ENCODE measurements around the gene MACROH2A2.

MACROH2A2 gene

GRCh38 chr10:70048030-70048723 is 4.5 kb upstream of the MACROH2A2 start:
- H3K27me3 ChIP-seq (ENCODE audit: control insufficient read depth in 2 of 2, insufficient read depth in 2 of 2, low read length in 2 of 2): peaks cover 5 to 8% of the 10 kb centered on the region in 2 donors
- H3K36me3 ChIP-seq (ENCODE audit: control insufficient read depth in 2 of 2, insufficient read depth in 2 of 2, low read length in 2 of 2): no peaks in the 10 kb centered on the region

GRCh38 chr10:70051848-70052247 is 798 bp upstream of the MACROH2A2 start:
- H3K9ac ChIP-seq (ENCODE audit: low read depth in 1 of 2, low read length in 2 of 2): no peak overlapping the region
- no peaks in the 10 kb centered on the region for H3K9me3 ChIP-seq (ENCODE audit: control insufficient read depth in 2 of 2, low read length in 2 of 2)
- peaks cover 5 to 8% of the 10 kb centered on the region in 2 donors for H3K27me3 ChIP-seq (ENCODE audit: control insufficient read depth in 2 of 2, insufficient read depth in 2 of 2, low read length in 2 of 2)
- no peaks in the 10 kb centered on the region for H3K36me3 ChIP-seq (ENCODE audit: control insufficient read depth in 2 of 2, insufficient read depth in 2 of 2, low read length in 2 of 2)
- peaks cover 2 to 7% of the 10 kb centered on the region in 2 donors for H3K4me1 ChIP-seq (ENCODE audit: control insufficient read depth in 2 of 2, insufficient read depth in 2 of 2, low read length in 2 of 2)
- H3K27ac ChIP-seq (ENCODE audit: low read depth in 2 of 2, low read length in 2 of 2): no peak overlapping the region
- H3K4me3 ChIP-seq (ENCODE audit: low read length in 2 of 2): peak overlapping the region in 1 of 2 donors; percentile 73

More at GRCh38 chr10:70048030-70048723, 4.5 kb upstream of the MACROH2A2 start:
- Histone ChIP-seq H3K4me3 (ENCODE audit: low read length in 2 of 2) (no peak overlapping the region), H3K9ac (ENCODE audit: low read depth in 1 of 2, low read length in 2 of 2) (no peak overlapping the region), H3K27ac (ENCODE audit: low read depth in 2 of 2, low read length in 2 of 2) (no peak overlapping the region), H3K9me3 (ENCODE audit: control insufficient read depth in 2 of 2, low read length in 2 of 2) (no peaks in the 10 kb centered on the region), H3K4me1 (ENCODE audit: control insufficient read depth in 2 of 2, insufficient read depth in 2 of 2, low read length in 2 of 2) (peaks cover 2 to 3% of the 10 kb centered on the region in 2 donors)

GRCh38 chr10:70053218-70053840 is 683 bp downstream of the MACROH2A2 start:
- Histone ChIP-seq H3K27ac (ENCODE audit: low read depth in 2 of 2, low read length in 2 of 2) (no peak overlapping the region), H3K9ac (ENCODE audit: low read depth in 1 of 2, low read length in 2 of 2) (peak overlapping the region; percentile 47 to 65), H3K27me3 (ENCODE audit: control insufficient read depth in 2 of 2, insufficient read depth in 2 of 2, low read length in 2 of 2) (peaks cover 5 to 8% of the 10 kb centered on the region in 2 donors)

GRCh38 chr10:70053841-70054288 is 1.2 kb downstream of the MACROH2A2 start:
- no peaks in the 10 kb centered on the region for H3K36me3 ChIP-seq (ENCODE audit: control insufficient read depth in 2 of 2, insufficient read depth in 2 of 2, low read length in 2 of 2)
- H3K4me3 ChIP-seq (ENCODE audit: low read length in 2 of 2): peak overlapping the region; percentile 57 to 67
- H3K9me3 ChIP-seq (ENCODE audit: control insufficient read depth in 2 of 2, low read length in 2 of 2): no peaks in the 10 kb centered on the region
- peaks cover 2 to 7% of the 10 kb centered on the region in 2 donors for H3K4me1 ChIP-seq (ENCODE audit: control insufficient read depth in 2 of 2, insufficient read depth in 2 of 2, low read length in 2 of 2)
- H3K27ac ChIP-seq (ENCODE audit: low read depth in 2 of 2, low read length in 2 of 2): no peak overlapping the region
- H3K9ac ChIP-seq (ENCODE audit: low read depth in 1 of 2, low read length in 2 of 2): peak overlapping the region in 1 of 2 donors; percentile 65
- H3K27me3 ChIP-seq (ENCODE audit: control insufficient read depth in 2 of 2, insufficient read depth in 2 of 2, low read length in 2 of 2): peaks cover 5 to 8% of the 10 kb centered on the region in 2 donors

More at GRCh38 chr10:70053218-70053840, 683 bp downstream of the MACROH2A2 start:
- H3K4me3 ChIP-seq (ENCODE audit: low read length in 2 of 2): peak overlapping the region; percentile 67 to 73
- H3K9me3 ChIP-seq (ENCODE audit: control insufficient read depth in 2 of 2, low read length in 2 of 2): no peaks in the 10 kb centered on the region
- H3K4me1 ChIP-seq (ENCODE audit: control insufficient read depth in 2 of 2, insufficient read depth in 2 of 2, low read length in 2 of 2): peaks cover 2 to 7% of the 10 kb centered on the region in 2 donors
- H3K36me3 ChIP-seq (ENCODE audit: control insufficient read depth in 2 of 2, insufficient read depth in 2 of 2, low read length in 2 of 2): no peaks in the 10 kb centered on the region

GRCh38 chr10:70054902-70055301 is 2.3 kb downstream of the MACROH2A2 start:
- H3K36me3 ChIP-seq (ENCODE audit: control insufficient read depth in 2 of 2, insufficient read depth in 2 of 2, low read length in 2 of 2): no peaks in the 10 kb centered on the region
- H3K4me3 ChIP-seq (ENCODE audit: low read length in 2 of 2): no peak overlapping the region
- peaks cover 2 to 7% of the 10 kb centered on the region in 2 donors for H3K4me1 ChIP-seq (ENCODE audit: control insufficient read depth in 2 of 2, insufficient read depth in 2 of 2, low read length in 2 of 2)
- H3K27ac ChIP-seq (ENCODE audit: low read depth in 2 of 2, low read length in 2 of 2): no peak overlapping the region
- H3K27me3 ChIP-seq (ENCODE audit: control insufficient read depth in 2 of 2, insufficient read depth in 2 of 2, low read length in 2 of 2): peaks cover 5 to 8% of the 10 kb centered on the region in 2 donors
- no peak overlapping the region for H3K9ac ChIP-seq (ENCODE audit: low read depth in 1 of 2, low read length in 2 of 2)
- H3K9me3 ChIP-seq (ENCODE audit: control insufficient read depth in 2 of 2, low read length in 2 of 2): no peaks in the 10 kb centered on the region

- Histone ChIP-seq H3K4me3 (ENCODE audit: low read length in 2 of 2) (no peak overlapping the region), H3K27ac (ENCODE audit: low read depth in 2 of 2, low read length in 2 of 2) (no peak overlapping the region), H3K36me3 (ENCODE audit: control insufficient read depth in 2 of 2, insufficient read depth in 2 of 2, low read length in 2 of 2) (no peaks in the 10 kb centered on the region), H3K4me1 (ENCODE audit: control insufficient read depth in 2 of 2, insufficient read depth in 2 of 2, low read length in 2 of 2) (peaks cover 2 to 7% of the 10 kb centered on the region in 2 donors), H3K9me3 (ENCODE audit: control insufficient read depth in 2 of 2, low read length in 2 of 2) (no peaks in the 10 kb centered on the region), H3K27me3 (ENCODE audit: control insufficient read depth in 2 of 2, insufficient read depth in 2 of 2, low read length in 2 of 2) (peaks cover 5 to 7% of the 10 kb centered on the region in 2 donors), H3K9ac (ENCODE audit: low read depth in 1 of 2, low read length in 2 of 2) (no peak overlapping the region)
Measured at GRCh38 chr10:70055550-70055949, 2.9 kb downstream of the MACROH2A2 start.

GRCh38 chr10:70057306-70057705 is 4.7 kb downstream of the MACROH2A2 start:
- no peak overlapping the region for H3K9ac ChIP-seq (ENCODE audit: low read depth in 1 of 2, low read length in 2 of 2)
- no peaks in the 10 kb centered on the region for H3K27me3 ChIP-seq (ENCODE audit: control insufficient read depth in 2 of 2, insufficient read depth in 2 of 2, low read length in 2 of 2)
- H3K4me3 ChIP-seq (ENCODE audit: low read length in 2 of 2): no peak overlapping the region
- H3K4me1 ChIP-seq (ENCODE audit: control insufficient read depth in 2 of 2, insufficient read depth in 2 of 2, low read length in 2 of 2): peaks cover under 1 to 6% of the 10 kb centered on the region in 2 donors
- no peaks in the 10 kb centered on the region for H3K36me3 ChIP-seq (ENCODE audit: control insufficient read depth in 2 of 2, insufficient read depth in 2 of 2, low read length in 2 of 2)
- no peak overlapping the region for H3K27ac ChIP-seq (ENCODE audit: low read depth in 2 of 2, low read length in 2 of 2)
- H3K9me3 ChIP-seq (ENCODE audit: control insufficient read depth in 2 of 2, low read length in 2 of 2): no peaks in the 10 kb centered on the region

- no peak overlapping the region for H3K4me3 ChIP-seq (ENCODE audit: low read length in 2 of 2)
- H3K27ac ChIP-seq (ENCODE audit: low read depth in 2 of 2, low read length in 2 of 2): no peak overlapping the region
- no peaks in the 10 kb centered on the region for H3K27me3 ChIP-seq (ENCODE audit: control insufficient read depth in 2 of 2, insufficient read depth in 2 of 2, low read length in 2 of 2)
- H3K9ac ChIP-seq (ENCODE audit: low read depth in 1 of 2, low read length in 2 of 2): no peak overlapping the region
- H3K9me3 ChIP-seq (ENCODE audit: control insufficient read depth in 2 of 2, low read length in 2 of 2): no peaks in the 10 kb centered on the region
- H3K36me3 ChIP-seq (ENCODE audit: control insufficient read depth in 2 of 2, insufficient read depth in 2 of 2, low read length in 2 of 2): no peaks in the 10 kb centered on the region
- no peaks in the 10 kb centered on the region for H3K4me1 ChIP-seq (ENCODE audit: control insufficient read depth in 2 of 2, insufficient read depth in 2 of 2, low read length in 2 of 2)
Measured at GRCh38 chr10:70060389-70060788, 7.7 kb downstream of the MACROH2A2 start.

- Histone ChIP-seq H3K9me3 (ENCODE audit: control insufficient read depth in 2 of 2, low read length in 2 of 2) (no peaks in the 10 kb centered on the region), H3K27ac (ENCODE audit: low read depth in 2 of 2, low read length in 2 of 2) (no peak overlapping the region), H3K36me3 (ENCODE audit: control insufficient read depth in 2 of 2, insufficient read depth in 2 of 2, low read length in 2 of 2) (peaks cover 0 to 3% of the 10 kb centered on the region in 2 donors), H3K9ac (ENCODE audit: low read depth in 1 of 2, low read length in 2 of 2) (no peak overlapping the region), H3K4me3 (ENCODE audit: low read length in 2 of 2) (no peak overlapping the region), H3K4me1 (ENCODE audit: control insufficient read depth in 2 of 2, insufficient read depth in 2 of 2, low read length in 2 of 2) (no peaks in the 10 kb centered on the region), H3K27me3 (ENCODE audit: control insufficient read depth in 2 of 2, insufficient read depth in 2 of 2, low read length in 2 of 2) (no peaks in the 10 kb centered on the region)
Measured at GRCh38 chr10:70063418-70064098, 10.9 kb downstream of the MACROH2A2 start.

GRCh38 chr10:70064486-70064885 is 11.8 kb downstream of the MACROH2A2 start:
- no peak overlapping the region for H3K9ac ChIP-seq (ENCODE audit: low read depth in 1 of 2, low read length in 2 of 2)
- H3K4me1 ChIP-seq (ENCODE audit: control insufficient read depth in 2 of 2, insufficient read depth in 2 of 2, low read length in 2 of 2): peaks cover 0 to 2% of the 10 kb centered on the region in 2 donors
- no peak overlapping the region for H3K27ac ChIP-seq (ENCODE audit: low read depth in 2 of 2, low read length in 2 of 2)
- H3K36me3 ChIP-seq (ENCODE audit: control insufficient read depth in 2 of 2, insufficient read depth in 2 of 2, low read length in 2 of 2): peaks cover 0 to 3% of the 10 kb centered on the region in 2 donors
- H3K4me3 ChIP-seq (ENCODE audit: low read length in 2 of 2): no peak overlapping the region
- no peaks in the 10 kb centered on the region for H3K27me3 ChIP-seq (ENCODE audit: control insufficient read depth in 2 of 2, insufficient read depth in 2 of 2, low read length in 2 of 2)
- no peaks in the 10 kb centered on the region for H3K9me3 ChIP-seq (ENCODE audit: control insufficient read depth in 2 of 2, low read length in 2 of 2)
